GM12875 (cell line): ENCODE data around the gene TRMT2A.

Experiments used
- H3K4me3 ChIP-seq: one replicate; pipeline ENCODE4 v1.5.1; 2011; ENCODE audit warnings: low read depth, low read length, control low read depth
- CTCF ChIP-seq: IDR thresholded peaks from 2 replicates; pipeline ENCODE4 v1.5.1; 2011; ENCODE audit warnings: low read depth, mild to moderate bottlenecking, control low read depth, inconsistent platforms, low read length, moderate library complexity, borderline replicate concordance; ENCODE audit not compliant: insufficient read depth

TRMT2A gene

DNA sequence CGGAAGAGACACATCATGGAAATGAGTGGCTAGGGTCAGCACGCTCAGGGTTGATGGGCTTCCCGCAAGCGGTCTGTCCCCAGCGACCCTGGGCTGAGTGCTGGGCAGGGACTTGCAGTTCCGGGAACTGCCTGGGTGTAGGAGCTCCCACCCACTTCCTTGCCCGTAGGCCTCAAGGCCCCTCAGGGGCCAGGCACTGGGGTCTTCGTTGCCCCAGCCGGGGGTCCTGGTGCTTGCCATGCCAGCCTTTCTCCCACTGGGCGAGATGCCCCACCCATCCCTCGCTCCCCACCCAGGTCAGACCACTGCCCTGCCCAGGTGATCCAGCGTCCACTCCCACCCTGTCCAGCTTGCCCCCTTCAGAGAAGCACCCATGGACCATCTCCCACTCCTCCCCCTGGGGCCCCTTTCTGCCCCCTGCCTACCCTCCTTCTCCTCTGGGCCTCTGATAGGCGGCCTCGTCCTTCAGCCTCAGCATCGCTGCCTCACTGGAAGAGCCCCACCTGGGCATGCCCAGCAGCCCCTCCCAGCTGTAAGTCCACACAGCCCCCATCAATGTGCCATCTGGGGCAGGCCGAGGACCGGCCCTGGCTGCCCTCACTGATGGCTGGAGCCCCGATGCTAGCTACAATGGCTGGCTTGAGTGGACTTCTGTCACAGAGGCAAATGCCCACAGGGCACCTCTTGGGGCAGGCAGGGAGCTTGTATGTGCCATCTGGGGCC lies 54.8 kb downstream of the TRMT2A start:
- H3K4me3 ChIP-seq: no peak overlapping the region
- no peak for TF ChIP-seq CTCF
